Activated naive CD4-positive, alpha-beta T cell treated with anti-CD3 and anti-CD28 coated beads, Interleukin-2, amount 50 U/mL, for 72 hours (primary cell): ENCODE results near the gene G3BP1. TPM values are rescaled to one million over a fixed set of nuclear protein-coding genes. Genes with fewer than 3 reads are reported as not detected.
"Not testable (repeated sequence)": the region's sequence is repeated elsewhere in the genome, so short reads cannot be mapped to it uniquely, and the experiment has no call there.

Source experiments
- ATAC-seq, 2 donors: fragments of 150-1000 bp; cut with Tn5 transposase; 2 replicates each; pipeline ENCODE4 v1.10.0; 2021; ENCODE audit warnings: mild to moderate bottlenecking in 2 of 2, moderate library complexity in 2 of 2
- DNase-seq, 2 donors: peaks; one replicate each; pipeline ENCODE4 v3.0.0; 2021 to 2022; ENCODE audit warnings: low spot score in 2 of 2
- H3K27ac Mint-ChIP-seq, 2 donors: one replicate each; pipeline ENCODE4 v1.8.0; 2022; ENCODE audit warnings: mild to moderate bottlenecking in 2 of 2, mixed read lengths in 2 of 2
- H3K36me3 Mint-ChIP-seq, 2 donors: one replicate each; pipeline ENCODE4 v1.8.0; 2022; ENCODE audit warnings: mixed read lengths in 2 of 2
- H3K9me3 Mint-ChIP-seq, 2 donors: one replicate each; pipeline ENCODE4 v1.8.0; 2022; ENCODE audit warnings: mixed read lengths in 2 of 2
- total RNA-seq, 2 donors: library from RNA; stranded (reverse); gene quantifications; one replicate each; pipeline ENCODE4 v1.2.3, GENCODE V29; 2022

The G3BP1 gene
- 100 to 1,000 TPM; 185 to 250 TPM for total RNA-seq

- no peaks in the 10 kb centered on the region for H3K9me3 Mint-ChIP-seq
- peak; percentile 85 to 86 for ATAC-seq
Observed at GRCh38 chr5:151771259-151772028, at the start of gene G3BP1. Gene G3BP1 (plus strand): TSS chr5:151771954. CDS start chr5:151786621, 14,667 bp downstream.

DNA sequence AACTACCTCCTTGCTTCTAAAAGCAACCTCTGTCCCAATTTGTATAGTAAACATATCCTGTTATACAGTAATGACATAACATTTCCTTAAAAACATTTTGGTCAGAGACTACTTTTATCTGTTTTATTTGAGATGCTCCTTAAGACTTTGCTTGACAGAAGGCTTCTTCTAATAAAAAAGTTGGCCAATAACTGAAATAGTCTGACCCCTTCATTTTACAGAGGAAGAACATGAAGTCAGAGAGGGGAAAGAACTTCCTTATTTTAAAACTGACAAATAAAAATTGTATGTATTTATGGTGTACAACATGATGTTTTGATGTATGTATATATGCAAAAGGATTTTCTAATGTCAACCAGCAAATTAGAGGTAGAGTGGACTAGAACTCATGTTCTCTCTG is 49.2 kb upstream of the G3BP1 start:
- no peaks in the 10 kb centered on the region for H3K36me3 Mint-ChIP-seq

More at GRCh38 chr5:151771259-151772028, at the start of gene G3BP1:
- H3K27ac Mint-ChIP-seq, result peak within 1 kb of the TSS in 1 of 2 donors; percentile 72
- H3K36me3 Mint-ChIP-seq, result peaks cover 16 to 33% of the 10 kb centered on the region in 2 donors
- DNase-seq, result peak; percentile 97 to 99

DNA sequence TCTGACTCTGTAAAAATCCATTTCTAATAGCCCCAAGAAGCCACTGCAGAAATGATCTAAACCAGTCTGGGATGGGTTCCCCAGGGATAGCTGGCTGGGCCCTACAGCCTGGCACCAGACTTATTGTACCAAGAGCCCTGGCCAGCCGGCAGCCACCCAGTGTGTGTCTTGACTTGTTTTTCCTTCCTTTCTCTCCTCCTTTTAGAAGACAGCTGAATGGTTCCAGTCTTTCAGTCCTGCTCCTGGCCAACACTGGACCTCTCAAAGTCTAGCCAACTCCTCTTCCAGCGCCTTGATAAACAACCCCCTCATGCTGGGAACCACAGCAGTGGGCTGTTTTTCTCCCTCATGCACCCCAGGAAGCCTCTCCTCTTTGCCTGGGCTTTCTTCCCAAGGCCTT is 47.4 kb upstream of the G3BP1 start:
- no peak overlapping the region for H3K27ac Mint-ChIP-seq

More for the DNA sequence above, 49.2 kb upstream of the G3BP1 start:
- no peaks in the 10 kb centered on the region for H3K9me3 Mint-ChIP-seq
- no peak overlapping the region for H3K27ac Mint-ChIP-seq
- DNase-seq (no peak), ATAC-seq (no peak)

GRCh38 chr5:151729597-151729996 is 42.2 kb upstream of the G3BP1 start:
- peaks cover 11 to 12% of the 10 kb centered on the region in 2 donors for H3K36me3 Mint-ChIP-seq
- peak overlapping the region in 1 of 2 donors; percentile 44 for H3K27ac Mint-ChIP-seq

More for the DNA sequence above, 47.4 kb upstream of the G3BP1 start:
- Mint-ChIP-seq H3K36me3 (peaks cover 3% of the 10 kb centered on the region in 2 donors), H3K9me3 (no peaks in the 10 kb centered on the region)
- DNase-seq (no peak), ATAC-seq (no peak)

DNA sequence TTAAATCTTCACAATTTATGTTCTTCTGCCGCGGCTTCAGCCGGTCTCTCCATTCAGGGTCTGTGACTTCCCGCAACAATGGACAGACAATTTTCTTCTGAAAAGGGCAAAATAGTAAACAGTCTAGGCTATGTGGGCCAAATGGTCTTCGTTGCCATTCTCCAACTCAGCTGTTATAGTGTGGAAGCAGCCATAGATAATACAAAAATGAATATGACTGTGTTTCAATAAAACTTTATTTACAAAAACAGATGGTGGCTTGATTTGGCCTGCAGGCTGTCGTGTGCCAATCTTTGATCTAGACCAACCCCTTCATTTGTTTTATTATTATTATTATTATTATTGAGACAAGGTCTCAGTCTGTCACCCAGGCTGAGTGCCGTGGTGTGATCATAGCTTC is 41.4 kb upstream of the G3BP1 start:
- no peak for DNase-seq
- no peak for ATAC-seq
- no peak overlapping the region for H3K27ac Mint-ChIP-seq
- H3K36me3 Mint-ChIP-seq, result peaks cover 11 to 12% of the 10 kb centered on the region in 2 donors
- H3K9me3 Mint-ChIP-seq, result peaks cover 0 to 4% of the 10 kb centered on the region in 2 donors

More at GRCh38 chr5:151729597-151729996, 42.2 kb upstream of the G3BP1 start:
- H3K9me3 Mint-ChIP-seq, DNase-seq, ATAC-seq: not testable (repeated sequence)

GRCh38 chr5:151733358-151734063 is 38.2 kb upstream of the G3BP1 start:
- H3K36me3 Mint-ChIP-seq, result peaks cover 11 to 12% of the 10 kb centered on the region in 2 donors
- ATAC-seq (no peak), DNase-seq (no peak)
- no peak overlapping the region for H3K27ac Mint-ChIP-seq
- H3K9me3 Mint-ChIP-seq, result peaks cover 0 to 4% of the 10 kb centered on the region in 2 donors

DNA sequence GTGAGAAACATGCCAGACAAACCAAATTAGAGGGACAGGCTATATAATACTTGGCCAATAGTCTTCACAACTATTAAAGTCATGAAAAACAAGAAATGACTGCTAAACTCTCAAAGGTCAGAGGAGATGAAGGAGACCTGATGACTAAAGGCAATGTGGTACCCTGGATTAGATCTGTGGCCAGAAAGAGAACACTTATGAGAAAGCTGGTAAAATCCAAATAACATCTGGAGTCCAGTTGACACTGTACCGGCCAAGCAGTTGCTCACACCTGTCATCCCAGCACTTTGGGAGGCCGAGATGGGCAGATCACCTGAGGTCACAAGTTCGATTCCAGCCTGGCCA is 37.7 kb upstream of the G3BP1 start:
- ATAC-seq (no peak), DNase-seq (no peak)
- Mint-ChIP-seq H3K9me3 (peaks cover 0 to 4% of the 10 kb centered on the region in 2 donors), H3K27ac (no peak overlapping the region), H3K36me3 (peaks cover 11 to 12% of the 10 kb centered on the region in 2 donors)

- ATAC-seq, result no peak
- H3K27ac Mint-ChIP-seq, result no peak overlapping the region
- no peak for DNase-seq
- no peaks in the 10 kb centered on the region for H3K36me3 Mint-ChIP-seq
- H3K9me3 Mint-ChIP-seq, result no peaks in the 10 kb centered on the region
Observed at GRCh38 chr5:151735646-151736045, 36.1 kb upstream of the G3BP1 start.

DNA sequence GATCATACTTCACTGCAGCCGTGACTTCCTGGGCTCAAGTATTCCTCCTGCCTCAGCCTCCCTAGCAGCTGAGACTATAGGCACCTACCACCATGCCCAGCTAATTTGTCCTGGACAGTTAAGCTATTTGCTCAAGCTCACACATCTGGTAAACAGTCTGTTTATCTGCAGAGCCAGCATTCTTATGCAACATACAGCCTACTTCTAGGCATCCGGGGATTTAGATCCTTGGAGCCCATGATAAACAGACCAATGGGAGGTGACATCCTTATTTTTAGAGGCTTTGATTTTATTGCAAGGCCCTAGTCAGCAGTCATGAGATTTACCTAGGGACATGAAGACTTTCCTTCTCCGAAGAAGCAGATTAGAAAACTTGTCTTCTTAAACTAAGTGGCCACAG is 34.3 kb upstream of the G3BP1 start:
- no peak overlapping the region for H3K27ac Mint-ChIP-seq
- H3K36me3 Mint-ChIP-seq, result no peaks in the 10 kb centered on the region
- DNase-seq, result no peak
- ATAC-seq, result no peak
- no peaks in the 10 kb centered on the region for H3K9me3 Mint-ChIP-seq

GRCh38 chr5:151738125-151738848 is 33.5 kb upstream of the G3BP1 start:
- Mint-ChIP-seq H3K27ac (no peak overlapping the region), H3K9me3 (no peaks in the 10 kb centered on the region), H3K36me3 (no peaks in the 10 kb centered on the region)
- DNase-seq (no peak), ATAC-seq (no peak)

DNA sequence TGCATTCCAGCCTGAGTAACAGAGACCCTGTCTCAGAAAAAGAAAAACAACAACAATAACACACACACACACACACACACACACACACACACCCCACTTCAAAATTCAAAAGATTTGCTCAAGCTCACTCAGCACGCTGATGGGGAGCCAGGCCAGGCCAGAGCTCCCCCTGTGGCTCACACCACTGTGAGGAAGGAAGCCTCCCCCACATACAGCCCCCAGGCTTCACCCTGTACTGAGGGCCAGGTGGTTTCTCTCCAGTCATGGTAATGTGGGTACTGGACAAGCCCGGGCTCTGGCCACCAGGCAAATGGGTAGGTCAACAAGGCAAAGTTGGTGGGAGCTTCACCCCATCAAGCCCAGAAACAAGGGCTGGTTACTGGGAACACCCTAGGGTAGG is 32.4 kb upstream of the G3BP1 start:
- no peaks in the 10 kb centered on the region for H3K36me3 Mint-ChIP-seq
- no peak overlapping the region for H3K27ac Mint-ChIP-seq

GRCh38 chr5:151739939-151740335 is 31.8 kb upstream of the G3BP1 start:
- no peaks in the 10 kb centered on the region for H3K36me3 Mint-ChIP-seq
- H3K27ac Mint-ChIP-seq, result no peak overlapping the region
- ATAC-seq (no peak), DNase-seq (no peak)
- H3K9me3 Mint-ChIP-seq, result no peaks in the 10 kb centered on the region

More for the DNA sequence above, 32.4 kb upstream of the G3BP1 start:
- DNase-seq (no peak), ATAC-seq (no peak)
- H3K9me3 Mint-ChIP-seq, result no peaks in the 10 kb centered on the region

- DNase-seq (peak in 1 of 2 donors; percentile 43), ATAC-seq (peak; percentile 48 to 72)
- H3K27ac Mint-ChIP-seq, result no peak overlapping the region
- no peaks in the 10 kb centered on the region for H3K9me3 Mint-ChIP-seq
- no peaks in the 10 kb centered on the region for H3K36me3 Mint-ChIP-seq
Observed at GRCh38 chr5:151740336-151740942, 31.3 kb upstream of the G3BP1 start.

GRCh38 chr5:151740958-151741373 is 30.8 kb upstream of the G3BP1 start:
- no peak for DNase-seq
- Mint-ChIP-seq H3K9me3 (no peaks in the 10 kb centered on the region), H3K36me3 (no peaks in the 10 kb centered on the region), H3K27ac (no peak overlapping the region)
- no peak for ATAC-seq

DNA sequence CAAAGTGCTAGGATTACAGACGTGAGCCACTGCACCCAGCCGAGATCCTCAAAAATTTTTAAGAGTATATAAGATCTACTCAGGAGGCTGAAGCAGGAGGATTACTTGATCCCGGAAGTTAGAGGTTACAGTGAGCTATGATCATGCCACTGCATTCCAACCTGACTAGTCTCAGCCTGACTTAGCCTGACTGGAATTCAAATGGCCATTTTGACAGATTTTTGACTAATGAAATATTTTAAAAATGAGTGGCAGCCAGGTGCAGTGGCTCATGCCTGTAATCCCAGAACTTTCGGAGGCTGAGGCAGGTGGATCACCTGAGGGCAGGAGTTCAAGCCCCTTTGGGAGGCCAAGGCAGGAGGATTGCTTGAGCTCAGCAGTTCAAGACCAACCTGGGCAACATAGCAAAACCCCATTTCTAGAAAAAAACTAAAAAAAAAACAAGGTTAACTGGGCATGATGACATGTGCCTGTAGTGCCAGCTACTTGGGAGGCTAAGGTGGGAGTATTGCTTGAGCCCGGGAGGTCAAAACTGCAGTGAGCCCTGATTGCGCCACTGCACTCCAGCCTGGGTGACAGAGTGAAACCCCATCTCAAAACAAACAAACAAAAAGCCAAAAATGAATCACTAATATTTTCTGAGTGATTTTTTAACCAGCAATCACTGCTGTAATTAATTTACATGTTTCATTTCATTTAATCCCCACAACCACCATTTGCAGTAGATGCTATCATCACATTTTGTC is 29.9 kb upstream of the G3BP1 start:
- DNase-seq, result no peak
- Mint-ChIP-seq H3K9me3 (no peaks in the 10 kb centered on the region), H3K36me3 (no peaks in the 10 kb centered on the region), H3K27ac (no peak overlapping the region)
- no peak for ATAC-seq

DNA sequence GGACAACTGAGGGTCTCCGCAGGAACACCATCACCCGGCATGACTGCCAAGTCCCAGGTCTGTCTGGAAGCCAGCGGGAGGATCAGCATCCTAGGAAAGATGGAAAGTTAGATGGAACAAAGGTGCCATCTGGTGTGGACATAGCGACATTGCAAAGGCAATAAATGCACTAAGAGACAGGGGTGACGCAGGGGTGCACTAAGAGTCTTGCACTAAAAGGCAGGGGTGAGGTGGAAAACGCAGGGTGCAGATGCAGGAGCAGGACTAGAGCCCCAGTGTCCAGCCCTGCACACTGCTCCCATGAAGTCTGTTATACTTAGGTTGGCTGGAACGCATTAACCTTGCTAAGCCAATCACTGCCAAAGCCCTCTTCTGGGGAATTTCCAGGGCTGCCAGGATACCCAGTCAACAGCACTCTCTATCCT is 28.9 kb upstream of the G3BP1 start:
- DNase-seq (no peak), ATAC-seq (no peak)
- Mint-ChIP-seq H3K36me3 (no peaks in the 10 kb centered on the region), H3K9me3 (no peaks in the 10 kb centered on the region), H3K27ac (no peak overlapping the region)
